ENCODE measurements around the gene KIAA0513. TPM values are rescaled to one million over a fixed set of nuclear protein-coding genes. Genes with fewer than 3 reads are reported as not detected.

The KIAA0513 gene
- total RNA-seq, 1 experiment from 2014 or later, result 7.8 TPM

DNA sequence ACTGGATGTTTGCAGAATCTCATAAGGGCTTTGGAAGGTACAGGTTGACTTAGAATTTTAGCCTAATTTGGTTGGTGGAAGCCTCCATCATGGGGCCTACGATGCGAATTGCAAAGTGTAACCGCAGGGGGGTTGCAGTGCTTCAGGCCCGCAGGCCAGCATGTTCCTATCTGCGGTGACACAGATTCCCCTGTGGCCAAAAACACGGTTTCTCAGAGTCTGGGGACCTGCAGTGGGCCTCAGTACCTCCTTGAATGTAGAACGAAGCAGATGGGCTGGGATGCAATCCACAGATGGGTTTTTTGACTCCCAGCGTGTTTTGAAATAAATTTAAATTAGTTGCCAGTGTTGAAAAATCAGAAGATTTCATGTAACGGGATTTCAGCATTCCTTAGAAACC lies 34.7 kb downstream of the KIAA0513 start:
- DNase-seq (ENCODE audit: low spot score) (no peak), ATAC-seq (peak; percentile 44; the same call in 1 of the 2 replicates)
- CTCF ChIA-PET, result interaction anchor here (0.6 to 1.2 kb wide), 2 partner anchors 22 to 24 kb away, joined by 4 to 6 read pairs; no protein-coding TSS in a partner anchor

GRCh38 chr16:85062845-85063244 lies 35.2 kb downstream of the KIAA0513 start:
- CTCF ChIA-PET, result interaction anchor here (0.6 kb wide), 1 partner anchor 22 kb away, joined by 4 read pairs; no protein-coding TSS in a partner anchor
- POLR2A ChIA-PET, result no interaction called here
- ATAC-seq, result no peak
- Mint-ChIP-seq H3K36me3 (no peaks in the 10 kb centered on the region), H3K4me1 (peaks cover 29% of the 10 kb centered on the region), H3K4me3 (no peak overlapping the region), H3K27ac (peak overlapping the region; percentile 75), H3K9me3 (no peaks in the 10 kb centered on the region), H3K27me3 (ENCODE audit: low read depth) (no peaks in the 10 kb centered on the region)
- TF ChIP-seq MXD4 (CRISPR knock-in tag; IDR thresholded peaks at IDR 0.05; ENCODE audit: borderline replicate concordance), result no peak
- TF ChIP-seq, protein P1, sequence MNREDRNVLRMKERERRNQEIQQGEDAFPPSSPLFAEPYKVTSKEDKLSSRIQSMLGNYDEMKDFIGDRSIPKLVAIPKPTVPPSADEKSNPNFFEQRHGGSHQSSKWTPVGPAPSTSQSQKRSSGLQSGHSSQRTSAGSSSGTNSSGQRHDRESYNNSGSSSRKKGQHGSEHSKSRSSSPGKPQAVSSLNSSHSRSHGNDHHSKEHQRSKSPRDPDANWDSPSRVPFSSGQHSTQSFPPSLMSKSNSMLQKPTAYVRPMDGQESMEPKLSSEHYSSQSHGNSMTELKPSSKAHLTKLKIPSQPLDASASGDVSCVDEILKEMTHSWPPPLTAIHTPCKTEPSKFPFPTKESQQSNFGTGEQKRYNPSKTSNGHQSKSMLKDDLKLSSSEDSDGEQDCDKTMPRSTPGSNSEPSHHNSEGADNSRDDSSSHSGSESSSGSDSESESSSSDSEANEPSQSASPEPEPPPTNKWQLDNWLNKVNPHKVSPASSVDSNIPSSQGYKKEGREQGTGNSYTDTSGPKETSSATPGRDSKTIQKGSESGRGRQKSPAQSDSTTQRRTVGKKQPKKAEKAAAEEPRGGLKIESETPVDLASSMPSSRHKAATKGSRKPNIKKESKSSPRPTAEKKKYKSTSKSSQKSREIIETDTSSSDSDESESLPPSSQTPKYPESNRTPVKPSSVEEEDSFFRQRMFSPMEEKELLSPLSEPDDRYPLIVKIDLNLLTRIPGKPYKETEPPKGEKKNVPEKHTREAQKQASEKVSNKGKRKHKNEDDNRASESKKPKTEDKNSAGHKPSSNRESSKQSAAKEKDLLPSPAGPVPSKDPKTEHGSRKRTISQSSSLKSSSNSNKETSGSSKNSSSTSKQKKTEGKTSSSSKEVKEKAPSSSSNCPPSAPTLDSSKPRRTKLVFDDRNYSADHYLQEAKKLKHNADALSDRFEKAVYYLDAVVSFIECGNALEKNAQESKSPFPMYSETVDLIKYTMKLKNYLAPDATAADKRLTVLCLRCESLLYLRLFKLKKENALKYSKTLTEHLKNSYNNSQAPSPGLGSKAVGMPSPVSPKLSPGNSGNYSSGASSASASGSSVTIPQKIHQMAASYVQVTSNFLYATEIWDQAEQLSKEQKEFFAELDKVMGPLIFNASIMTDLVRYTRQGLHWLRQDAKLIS (CRISPR knock-in tag; IDR thresholded peaks at IDR 0.05; ENCODE audit: borderline replicate concordance), result no peak
- TF ChIP-seq, protein P2, sequence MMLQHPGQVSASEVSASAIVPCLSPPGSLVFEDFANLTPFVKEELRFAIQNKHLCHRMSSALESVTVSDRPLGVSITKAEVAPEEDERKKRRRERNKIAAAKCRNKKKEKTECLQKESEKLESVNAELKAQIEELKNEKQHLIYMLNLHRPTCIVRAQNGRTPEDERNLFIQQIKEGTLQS (CRISPR knock-in tag; conservative IDR thresholded peaks at IDR 0.05), result no peak
- no peak for TF ChIP-seq EMX1 (CRISPR knock-in tag; IDR thresholded peaks at IDR 0.05)
- TF ChIP-seq RORB (CRISPR knock-in tag; IDR thresholded peaks at IDR 0.05), result no peak
- TF ChIP-seq, protein P3, sequence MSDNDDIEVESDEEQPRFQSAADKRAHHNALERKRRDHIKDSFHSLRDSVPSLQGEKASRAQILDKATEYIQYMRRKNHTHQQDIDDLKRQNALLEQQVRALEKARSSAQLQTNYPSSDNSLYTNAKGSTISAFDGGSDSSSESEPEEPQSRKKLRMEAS (CRISPR knock-in tag; IDR thresholded peaks at IDR 0.05), result no peak
- no peak for TF ChIP-seq ZNF416 (CRISPR knock-in tag; IDR thresholded peaks at IDR 0.05)
- TF ChIP-seq, protein P4, sequence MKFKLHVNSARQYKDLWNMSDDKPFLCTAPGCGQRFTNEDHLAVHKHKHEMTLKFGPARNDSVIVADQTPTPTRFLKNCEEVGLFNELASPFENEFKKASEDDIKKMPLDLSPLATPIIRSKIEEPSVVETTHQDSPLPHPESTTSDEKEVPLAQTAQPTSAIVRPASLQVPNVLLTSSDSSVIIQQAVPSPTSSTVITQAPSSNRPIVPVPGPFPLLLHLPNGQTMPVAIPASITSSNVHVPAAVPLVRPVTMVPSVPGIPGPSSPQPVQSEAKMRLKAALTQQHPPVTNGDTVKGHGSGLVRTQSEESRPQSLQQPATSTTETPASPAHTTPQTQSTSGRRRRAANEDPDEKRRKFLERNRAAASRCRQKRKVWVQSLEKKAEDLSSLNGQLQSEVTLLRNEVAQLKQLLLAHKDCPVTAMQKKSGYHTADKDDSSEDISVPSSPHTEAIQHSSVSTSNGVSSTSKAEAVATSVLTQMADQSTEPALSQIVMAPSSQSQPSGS (CRISPR knock-in tag; IDR thresholded peaks at IDR 0.05; ENCODE audit: borderline replicate concordance, low read depth), result no peak
- TF ChIP-seq, protein P5, sequence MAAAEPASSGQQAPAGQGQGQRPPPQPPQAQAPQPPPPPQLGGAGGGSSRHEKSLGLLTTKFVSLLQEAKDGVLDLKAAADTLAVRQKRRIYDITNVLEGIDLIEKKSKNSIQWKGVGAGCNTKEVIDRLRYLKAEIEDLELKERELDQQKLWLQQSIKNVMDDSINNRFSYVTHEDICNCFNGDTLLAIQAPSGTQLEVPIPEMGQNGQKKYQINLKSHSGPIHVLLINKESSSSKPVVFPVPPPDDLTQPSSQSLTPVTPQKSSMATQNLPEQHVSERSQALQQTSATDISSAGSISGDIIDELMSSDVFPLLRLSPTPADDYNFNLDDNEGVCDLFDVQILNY (CRISPR knock-in tag; IDR thresholded peaks at IDR 0.05), result no peak
- TF ChIP-seq CBFB (CRISPR knock-in tag; IDR thresholded peaks at IDR 0.05; ENCODE audit: low read depth), result no peak
- TF ChIP-seq, protein P6, sequence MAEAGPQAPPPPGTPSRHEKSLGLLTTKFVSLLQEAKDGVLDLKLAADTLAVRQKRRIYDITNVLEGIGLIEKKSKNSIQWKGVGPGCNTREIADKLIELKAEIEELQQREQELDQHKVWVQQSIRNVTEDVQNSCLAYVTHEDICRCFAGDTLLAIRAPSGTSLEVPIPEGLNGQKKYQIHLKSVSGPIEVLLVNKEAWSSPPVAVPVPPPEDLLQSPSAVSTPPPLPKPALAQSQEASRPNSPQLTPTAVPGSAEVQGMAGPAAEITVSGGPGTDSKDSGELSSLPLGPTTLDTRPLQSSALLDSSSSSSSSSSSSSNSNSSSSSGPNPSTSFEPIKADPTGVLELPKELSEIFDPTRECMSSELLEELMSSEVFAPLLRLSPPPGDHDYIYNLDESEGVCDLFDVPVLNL (CRISPR knock-in tag; IDR thresholded peaks at IDR 0.05; ENCODE audit: borderline replicate concordance, low read depth), result no peak
- TF ChIP-seq USF2 (CRISPR knock-in tag; IDR thresholded peaks at IDR 0.05), result no peak
- no peak for TF ChIP-seq KAT7 (CRISPR knock-in tag; IDR thresholded peaks at IDR 0.05; ENCODE audit: borderline replicate concordance)
- no peak for DNase-seq (ENCODE audit: low spot score)

More for the DNA sequence above, 34.7 kb downstream of the KIAA0513 start:
- no peaks in the 10 kb centered on the region for H3K27me3 Mint-ChIP-seq (ENCODE audit: low read depth)
- no peak overlapping the region for H3K4me3 Mint-ChIP-seq
- H3K27ac Mint-ChIP-seq, result peak overlapping the region; percentile 75
- H3K36me3 Mint-ChIP-seq, result no peaks in the 10 kb centered on the region
- POLR2A ChIA-PET, result no interaction called here
- H3K9me3 Mint-ChIP-seq, result no peaks in the 10 kb centered on the region
- H3K4me1 Mint-ChIP-seq, result peaks cover 30% of the 10 kb centered on the region
- TF ChIP-seq MYBL2 (CRISPR knock-in tag; IDR thresholded peaks at IDR 0.05) (no peak), ZNF396 (CRISPR knock-in tag; IDR thresholded peaks at IDR 0.05; ENCODE audit: borderline replicate concordance) (no peak), FOXJ3 (CRISPR knock-in tag; IDR thresholded peaks at IDR 0.05; ENCODE audit: borderline replicate concordance) (no peak)

Data from WTC11 (cell line).